Peyer's patch (tissue), 4 donors: ENCODE data around the gene ESAM.

Source experiments
- POLR2A ChIP-seq, 2 donors: fragments of 450-650 bp; IDR thresholded peaks; one replicate each; pipeline ENCODE4 v1.5.1; 2017; ENCODE audit warnings: antibody characterized with exemption in 2 of 2, mild to moderate bottlenecking in 2 of 2, moderate library complexity in 2 of 2
- TF ChIP-seq, protein P1 (sequence below), 6 experiments: fragments of 450-650 bp in 4 of 6; fragments of 200-600 bp in 2 of 6; sonication (generic) in 1 of 6; IDR thresholded peaks; one replicate each; pipeline ENCODE4 v1.5.1; 2017 to 2019; ENCODE audit warnings: antibody characterized with exemption in 6 of 6, mild to moderate bottlenecking in 3 of 6, moderate library complexity in 1 of 6

- TF ChIP-seq POLR2A (IDR thresholded peaks at IDR 0.05), result no peak
- TF ChIP-seq, protein P1, sequence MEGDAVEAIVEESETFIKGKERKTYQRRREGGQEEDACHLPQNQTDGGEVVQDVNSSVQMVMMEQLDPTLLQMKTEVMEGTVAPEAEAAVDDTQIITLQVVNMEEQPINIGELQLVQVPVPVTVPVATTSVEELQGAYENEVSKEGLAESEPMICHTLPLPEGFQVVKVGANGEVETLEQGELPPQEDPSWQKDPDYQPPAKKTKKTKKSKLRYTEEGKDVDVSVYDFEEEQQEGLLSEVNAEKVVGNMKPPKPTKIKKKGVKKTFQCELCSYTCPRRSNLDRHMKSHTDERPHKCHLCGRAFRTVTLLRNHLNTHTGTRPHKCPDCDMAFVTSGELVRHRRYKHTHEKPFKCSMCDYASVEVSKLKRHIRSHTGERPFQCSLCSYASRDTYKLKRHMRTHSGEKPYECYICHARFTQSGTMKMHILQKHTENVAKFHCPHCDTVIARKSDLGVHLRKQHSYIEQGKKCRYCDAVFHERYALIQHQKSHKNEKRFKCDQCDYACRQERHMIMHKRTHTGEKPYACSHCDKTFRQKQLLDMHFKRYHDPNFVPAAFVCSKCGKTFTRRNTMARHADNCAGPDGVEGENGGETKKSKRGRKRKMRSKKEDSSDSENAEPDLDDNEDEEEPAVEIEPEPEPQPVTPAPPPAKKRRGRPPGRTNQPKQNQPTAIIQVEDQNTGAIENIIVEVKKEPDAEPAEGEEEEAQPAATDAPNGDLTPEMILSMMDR (IDR thresholded peaks at IDR 0.05), result no peak
Observed at GRCh38 chr11:124760806-124761205, 1.3 kb downstream of the ESAM start.
